HG03064 (cell line): ENCODE data around the gene SPG11.
A peak's percentile ranks its signal among the peaks of the same experiment; 100 is the strongest.
"Not testable (repeated sequence)": the region's sequence is repeated elsewhere in the genome, so short reads cannot be mapped to it uniquely, and the experiment has no call there.

Experiments
- ATAC-seq: cut with Tn5 transposase; IDR thresholded peaks from one replicate; pipeline ENCODE4 v1.9.1; 2021; ENCODE audit warnings: low read depth; ENCODE audit not compliant: unreplicated experiment

The SPG11 gene

DNA sequence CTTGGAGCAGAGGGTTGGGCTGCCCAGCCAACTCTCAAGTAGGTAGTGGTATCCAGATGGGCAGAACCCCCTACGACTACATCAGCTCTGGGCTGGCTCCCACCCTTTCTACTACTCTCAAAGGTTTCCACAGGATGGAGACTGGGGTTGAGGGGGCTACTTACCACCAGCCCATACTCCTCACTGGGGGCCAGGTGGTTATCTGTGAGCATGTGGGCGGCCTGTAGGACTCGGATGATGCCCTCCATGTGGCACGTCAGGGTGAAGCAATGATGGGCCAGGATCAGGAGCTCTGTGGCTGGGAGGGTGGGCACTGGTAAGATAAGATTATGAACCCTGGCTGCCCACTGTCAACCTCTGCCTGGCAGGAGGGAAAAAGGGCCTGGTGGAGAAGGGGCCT, 93.1 kb downstream of the SPG11 start:
- no peak for ATAC-seq

DNA sequence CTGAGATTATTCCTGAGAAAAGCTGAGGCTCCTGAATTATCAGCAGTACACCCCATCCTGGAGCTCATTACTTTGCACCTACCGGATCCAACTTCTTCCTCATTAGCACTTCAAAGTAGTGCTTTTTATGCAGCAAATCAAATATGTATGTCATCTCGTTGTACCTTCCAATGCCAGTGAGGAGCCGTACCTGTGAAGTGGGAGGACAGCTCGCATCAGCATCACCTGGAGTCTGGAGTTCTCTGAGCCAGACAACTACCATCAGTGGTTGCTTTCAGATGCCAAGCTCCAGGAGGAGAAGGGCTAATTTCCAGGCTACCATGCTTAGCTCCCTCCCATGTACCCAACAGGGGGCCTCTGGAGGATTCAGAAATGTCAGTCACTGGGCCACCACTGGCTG, 94.1 kb downstream of the SPG11 start:
- no peak for ATAC-seq

DNA sequence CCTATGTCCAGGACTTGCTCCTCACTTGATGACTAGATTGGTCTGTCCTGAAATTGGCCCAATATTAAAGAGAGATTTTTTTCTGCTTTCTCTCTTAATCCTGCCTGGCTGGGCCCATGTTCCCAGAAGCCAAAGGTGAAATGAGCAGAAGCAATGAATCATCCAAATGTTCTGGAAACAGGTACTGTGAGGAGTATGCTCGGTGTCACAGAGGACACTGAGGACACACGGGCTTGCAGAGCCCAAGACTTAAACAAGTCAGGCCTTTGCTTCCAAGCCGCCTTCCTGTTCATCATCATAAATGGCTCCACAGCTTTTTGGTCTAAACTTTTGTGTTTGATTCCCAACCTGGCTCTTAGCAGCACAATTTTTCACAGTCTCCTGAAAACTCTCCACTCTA, 95.1 kb downstream of the SPG11 start:
- ATAC-seq: no peak

DNA sequence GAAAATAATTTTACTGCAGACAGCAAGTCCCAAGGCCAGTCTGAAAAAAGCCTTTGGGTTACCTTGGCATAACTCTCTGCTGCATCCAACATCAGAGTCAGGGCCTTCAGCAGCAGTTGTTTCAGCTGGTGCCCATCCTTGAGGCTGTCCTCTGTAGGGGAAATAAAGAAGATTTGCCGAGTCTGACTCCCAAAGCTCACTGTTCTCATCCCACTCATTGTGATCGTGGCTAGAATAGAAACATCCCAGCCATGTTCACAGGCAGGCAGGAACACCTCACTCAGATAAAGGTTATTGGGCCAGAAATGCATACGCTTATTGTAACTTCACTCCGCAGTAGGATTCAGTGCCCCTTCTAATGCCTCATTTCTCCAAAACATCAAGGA, 97.3 kb downstream of the SPG11 start:
- no peak for ATAC-seq

DNA sequence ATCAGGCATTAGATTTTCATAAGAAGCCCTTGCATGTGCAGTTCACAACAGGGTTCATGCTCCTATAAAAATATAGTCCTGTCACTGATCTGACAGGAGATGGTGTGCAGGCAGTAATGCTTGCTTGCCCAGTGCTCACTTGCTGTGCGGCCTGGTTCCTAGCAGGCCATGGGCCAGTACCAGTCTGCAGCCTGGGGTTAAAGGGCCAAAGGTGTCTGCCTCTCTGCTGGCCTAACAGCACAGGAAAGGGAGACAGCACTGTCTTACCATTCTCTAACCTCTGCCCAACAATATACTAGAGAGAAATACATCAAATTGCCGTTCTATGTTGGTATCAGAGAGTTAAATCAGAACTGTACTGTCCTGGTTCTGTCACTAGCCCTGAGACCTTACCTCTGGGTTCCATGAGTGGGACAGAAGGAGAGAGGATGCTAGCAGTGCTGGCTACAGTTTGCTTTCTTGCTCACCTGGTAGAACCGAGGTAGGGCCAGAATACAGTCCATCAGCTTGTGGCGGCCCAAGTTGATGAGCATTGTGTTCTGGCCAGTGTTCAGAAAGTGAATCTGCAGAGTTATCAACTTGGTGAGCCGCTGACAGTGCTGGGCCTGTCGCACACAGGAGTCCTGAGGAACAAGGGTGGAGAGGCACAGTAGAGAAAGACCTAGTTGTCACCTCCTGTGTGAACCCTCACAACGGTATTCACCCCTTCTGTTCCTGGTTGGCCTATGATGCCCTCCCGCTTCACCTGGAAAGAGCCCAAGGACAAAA, 97.9 kb downstream of the SPG11 start:
- ATAC-seq: no peak

DNA sequence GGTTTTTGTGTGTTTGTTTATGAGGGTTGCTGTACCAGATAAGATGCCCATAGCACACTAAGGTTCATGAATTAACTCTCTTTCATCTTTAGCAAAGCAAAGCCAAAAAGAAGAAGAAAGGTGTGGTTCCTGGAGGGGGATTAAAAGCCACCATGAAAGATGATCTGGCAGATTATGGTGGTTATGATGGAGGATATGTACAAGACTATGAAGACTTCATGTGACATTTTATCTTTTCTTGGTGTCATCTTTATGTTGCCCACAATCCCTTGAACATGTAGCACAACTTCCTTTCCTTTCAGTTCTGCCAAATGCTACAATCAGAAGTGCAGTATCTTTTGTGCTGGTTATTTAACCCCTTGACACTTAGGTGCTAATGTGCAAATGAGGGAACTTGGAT, 102.5 kb downstream of the SPG11 start:
- not testable (repeated sequence) for ATAC-seq

DNA sequence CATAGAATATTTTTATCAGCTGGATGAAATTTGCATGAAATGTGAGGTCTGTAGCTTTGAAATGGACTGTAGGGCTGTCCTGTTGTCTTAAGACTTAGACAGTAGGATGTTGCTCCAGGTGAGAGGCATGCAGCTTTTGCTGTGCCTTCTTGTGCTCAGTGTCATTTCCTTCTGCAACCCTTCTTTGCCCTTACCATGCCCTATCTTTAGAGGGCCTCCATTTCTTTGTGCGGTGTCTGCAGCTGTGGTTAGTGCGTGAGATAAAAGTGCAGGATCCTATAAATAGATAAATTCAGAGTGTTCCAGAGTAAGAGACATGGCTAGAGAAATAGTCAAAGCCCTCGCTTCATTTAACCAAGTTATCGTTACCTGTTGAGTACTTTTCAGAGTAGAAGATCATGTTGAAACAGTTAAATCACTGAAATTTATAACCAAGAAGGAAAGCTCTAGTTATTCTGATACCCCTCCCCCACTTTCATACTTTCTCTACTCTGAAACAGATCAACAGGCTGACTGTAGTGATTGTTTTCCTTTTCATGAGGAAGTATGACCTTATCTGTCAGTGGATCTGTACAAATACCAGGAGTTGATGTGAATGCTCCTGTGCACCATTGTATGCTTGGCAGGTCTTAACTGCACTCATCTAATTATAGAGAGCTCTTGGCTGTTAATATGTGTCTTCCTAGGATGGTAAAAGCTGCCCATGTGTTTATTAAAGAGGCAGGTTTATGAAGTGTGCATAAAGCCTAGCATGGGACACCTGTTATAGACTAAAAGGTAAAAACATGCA, 108.3 kb downstream of the SPG11 start:
- ATAC-seq: no peak

DNA sequence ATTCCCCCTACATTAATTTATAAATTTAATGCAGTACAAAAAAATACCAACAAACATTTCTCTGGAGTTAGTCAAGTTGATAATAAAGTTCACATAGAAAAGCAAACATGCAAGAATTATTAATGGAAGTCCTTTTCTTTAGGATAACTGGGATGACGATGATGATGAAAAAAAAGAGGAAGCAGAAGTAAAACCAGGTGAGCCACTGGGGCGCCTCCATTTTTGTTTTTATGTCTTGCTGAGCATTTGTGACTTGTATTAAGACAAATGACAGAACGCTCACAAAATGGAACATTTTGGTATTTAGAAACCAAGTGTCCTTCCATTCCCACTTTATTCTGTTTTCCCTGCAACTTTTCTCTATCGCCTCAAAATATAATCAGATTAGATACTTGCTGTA, 112.7 kb downstream of the SPG11 start:
- no peak for ATAC-seq

DNA sequence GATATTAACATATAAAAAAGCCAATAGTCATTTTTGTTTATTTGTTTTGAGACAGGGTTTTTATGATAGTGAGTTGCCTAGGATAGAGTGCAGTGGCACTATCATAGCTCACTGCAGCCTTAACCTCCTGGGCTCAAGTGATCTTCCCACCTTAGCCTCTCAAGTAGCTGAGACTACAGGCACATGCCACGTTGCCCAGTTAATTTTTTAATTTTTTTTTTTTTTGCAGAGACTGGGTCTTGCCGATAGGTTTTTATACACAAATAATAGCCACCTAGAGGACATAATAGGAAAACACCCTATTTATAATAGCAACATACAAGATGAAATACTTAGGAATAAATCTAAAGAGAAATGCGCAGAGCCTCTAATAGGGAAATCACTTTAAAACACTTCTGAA, 113.2 kb downstream of the SPG11 start:
- ATAC-seq: no peak

DNA sequence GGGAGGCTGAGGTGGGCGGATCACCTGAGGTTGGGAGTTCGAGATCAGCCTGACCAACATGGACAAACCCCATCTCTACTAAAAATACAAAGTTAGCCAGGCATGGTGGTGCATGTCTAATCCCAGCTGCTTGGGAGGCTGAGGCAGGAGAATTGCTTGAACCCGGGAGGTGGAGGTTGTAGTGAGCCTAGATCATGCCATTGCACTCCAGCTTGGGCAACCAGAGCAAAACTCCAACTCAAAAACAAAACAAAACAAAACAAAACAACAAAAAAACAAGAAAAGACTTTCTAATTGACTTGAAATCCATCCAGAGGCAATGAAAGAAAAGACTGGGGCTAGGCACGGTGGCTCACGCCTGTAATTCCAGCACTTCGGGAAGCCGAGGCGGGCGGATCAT, 114.3 kb downstream of the SPG11 start:
- not testable (repeated sequence) for ATAC-seq

DNA sequence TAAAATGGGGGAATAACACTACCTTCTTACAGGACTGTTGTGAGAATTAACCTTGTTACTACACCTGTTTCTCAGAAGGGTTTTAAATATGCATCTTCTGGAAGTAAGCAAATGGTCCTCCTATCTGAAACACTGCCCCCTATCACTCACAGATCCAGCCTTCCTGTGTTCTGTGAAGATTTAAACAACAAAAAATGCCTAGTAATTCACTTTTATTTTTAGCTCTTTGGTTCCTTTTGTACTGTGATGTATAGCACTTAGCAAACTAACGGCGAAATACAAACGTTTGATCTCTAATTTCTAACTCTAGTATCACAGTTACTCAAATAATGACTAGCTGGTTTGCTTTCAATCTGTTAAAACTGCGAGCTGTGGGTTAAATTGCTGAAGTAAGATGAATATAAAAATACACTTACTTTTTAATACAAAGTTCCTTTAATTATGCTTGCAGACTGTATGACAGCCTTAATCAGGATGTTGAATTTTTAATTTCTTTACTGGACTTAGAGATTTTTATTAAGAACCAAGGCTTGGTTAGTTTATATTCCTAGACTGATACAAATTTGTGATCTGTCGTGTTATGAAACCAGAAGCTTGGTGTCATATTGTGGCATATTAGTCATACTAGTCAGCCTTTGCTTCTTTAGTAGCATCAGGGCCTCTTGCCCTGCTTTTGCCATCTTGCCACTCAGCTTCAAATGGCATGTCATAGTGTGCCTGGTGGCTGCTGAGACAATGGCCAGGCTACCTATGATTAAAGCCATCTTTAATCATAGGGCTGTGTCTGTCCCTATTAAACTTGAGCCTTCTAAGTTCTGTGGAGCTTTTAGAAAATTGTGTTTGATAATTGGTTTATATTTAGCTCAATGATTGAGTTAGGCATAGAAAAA, 117.3 kb downstream of the SPG11 start:
- no peak for ATAC-seq

DNA sequence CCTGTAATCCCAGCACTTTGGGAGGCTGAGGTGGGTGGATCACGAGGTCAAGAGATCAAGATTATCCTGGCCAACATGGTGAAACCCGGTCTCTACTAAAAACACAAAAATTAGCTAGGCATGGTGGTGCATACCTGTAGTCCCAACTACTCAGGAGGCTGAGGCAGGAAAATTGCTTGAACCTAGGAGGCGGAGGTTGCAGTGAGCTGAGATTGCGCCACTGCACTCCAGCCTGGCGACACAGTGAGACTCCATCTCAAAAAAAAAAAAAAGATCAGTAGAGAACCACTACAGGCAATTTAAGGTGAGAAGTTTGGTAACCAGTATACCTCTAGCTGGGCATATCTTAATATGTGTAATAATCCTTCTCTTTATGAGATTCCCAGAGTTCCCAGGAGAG, 118.7 kb downstream of the SPG11 start:
- ATAC-seq: not testable (repeated sequence)

DNA sequence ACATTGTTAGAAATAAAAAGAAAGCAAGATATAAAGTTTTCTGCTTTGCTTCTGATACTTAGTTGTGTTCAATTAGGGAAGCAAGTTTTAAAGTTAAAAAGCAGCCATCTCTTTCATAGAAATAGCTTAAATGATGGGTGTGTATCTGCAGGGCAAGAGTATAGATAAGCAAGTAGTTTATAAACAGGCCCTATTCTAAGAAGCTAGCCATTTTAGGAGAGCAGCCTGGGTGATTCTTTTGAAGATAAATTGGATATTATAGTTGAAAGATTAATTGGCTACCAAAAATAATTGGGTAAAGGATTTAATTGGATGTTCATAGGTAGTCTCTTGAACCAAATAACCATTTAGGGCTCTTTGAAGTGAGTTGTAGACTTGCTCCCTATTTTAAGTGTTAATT, 120.9 kb downstream of the SPG11 start:
- ATAC-seq: no peak

DNA sequence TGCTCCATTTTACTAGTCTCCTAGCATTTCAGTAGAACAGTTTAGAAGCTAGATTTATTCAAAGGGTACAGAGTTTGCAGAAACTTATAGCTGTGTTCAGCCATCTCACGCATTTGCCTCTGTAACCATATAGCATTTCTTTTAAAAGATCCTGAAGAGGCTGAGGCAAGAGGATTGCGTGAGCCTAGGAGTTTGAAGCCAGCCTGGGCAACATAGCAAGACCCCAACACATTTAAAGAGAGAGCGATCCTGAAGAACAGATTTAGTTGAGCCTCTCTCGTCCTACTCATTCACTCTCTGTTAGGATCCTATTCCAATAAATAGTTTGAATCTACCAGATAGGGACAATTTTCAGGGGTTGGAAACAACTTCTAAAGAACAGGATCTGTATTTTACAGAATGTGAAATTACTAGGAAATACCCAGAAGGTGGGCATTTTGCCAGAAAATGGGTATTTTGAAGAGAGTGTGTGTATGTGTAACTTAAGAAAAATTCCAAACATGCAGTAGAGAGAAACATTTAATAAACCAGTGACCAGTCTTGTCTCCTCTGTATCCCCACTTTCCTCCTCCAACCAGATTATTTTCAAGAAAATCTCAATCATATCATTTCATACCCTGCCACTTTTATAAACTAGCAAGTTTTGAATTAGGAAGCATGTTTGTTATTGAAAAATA, 122.0 kb downstream of the SPG11 start:
- ATAC-seq: no peak

DNA sequence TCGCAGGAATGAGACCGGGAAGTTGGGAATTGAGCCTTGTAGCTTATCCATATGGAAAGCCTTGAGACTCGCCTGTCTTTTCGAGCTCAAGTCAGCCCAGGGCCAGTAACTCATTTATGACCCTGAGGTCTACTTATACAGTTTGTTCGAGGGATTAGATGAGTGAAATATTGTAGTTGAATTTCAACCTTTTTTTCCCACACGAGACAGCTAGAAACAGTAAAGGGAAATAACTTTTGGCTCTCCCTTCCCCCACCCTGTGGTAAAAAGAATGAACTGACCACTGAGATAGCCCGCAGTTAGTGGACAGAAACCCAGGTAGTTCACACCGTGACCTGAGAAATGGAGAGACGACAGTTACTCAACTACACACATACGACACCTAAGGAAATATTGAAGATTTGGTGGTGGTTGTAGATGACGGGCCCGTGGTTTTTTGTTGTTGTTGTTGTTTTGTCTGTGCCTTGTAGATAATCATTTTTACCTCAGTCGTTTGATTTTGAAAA, 125.7 kb downstream of the SPG11 start:
- ATAC-seq: no peak

DNA sequence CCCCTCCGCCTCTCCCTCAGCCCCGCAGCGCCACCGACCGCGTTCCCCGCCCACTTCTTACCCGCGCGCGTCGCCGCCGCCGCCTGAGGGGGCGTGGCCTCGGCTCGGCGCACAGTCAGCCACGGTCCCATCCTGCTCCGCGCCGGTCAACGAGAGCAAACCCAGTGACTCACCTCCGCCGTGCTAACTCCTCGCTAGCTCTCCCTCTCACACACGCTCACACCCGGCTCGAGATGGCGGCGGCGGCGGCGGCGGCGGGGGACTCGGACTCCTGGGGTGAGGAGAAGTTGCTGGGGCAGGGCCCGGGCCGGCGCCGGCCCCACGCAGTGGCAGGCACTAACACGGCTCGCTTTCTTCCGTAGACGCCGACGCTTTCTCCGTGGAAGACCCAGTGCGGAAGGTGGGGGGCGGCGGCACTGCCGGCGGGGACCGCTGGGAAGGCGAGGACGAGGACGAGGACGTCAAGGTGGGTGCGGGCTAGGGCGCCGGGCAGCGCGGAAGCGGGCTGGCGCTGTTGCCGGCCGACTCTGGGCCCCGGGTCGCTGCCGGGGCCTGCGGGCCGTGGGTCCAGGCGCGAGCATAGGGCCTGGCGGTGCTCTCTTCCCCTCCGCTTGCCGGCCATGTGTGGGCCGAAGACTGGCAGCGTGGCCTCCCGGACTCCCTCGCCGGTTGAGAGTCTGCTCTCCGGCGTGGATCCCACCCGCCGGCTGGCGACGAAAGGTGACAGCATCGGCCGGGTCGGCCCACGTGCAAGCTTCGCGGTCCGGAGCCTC, 126.3 kb downstream of the SPG11 start, which contains the start of gene EIF3J:
TSS of gene EIF3J (plus strand) at position 186 of the 773 bp plus-strand sequence. CDS start at position 234, 48 bp downstream.
- ATAC-seq: peak; percentile 75

DNA sequence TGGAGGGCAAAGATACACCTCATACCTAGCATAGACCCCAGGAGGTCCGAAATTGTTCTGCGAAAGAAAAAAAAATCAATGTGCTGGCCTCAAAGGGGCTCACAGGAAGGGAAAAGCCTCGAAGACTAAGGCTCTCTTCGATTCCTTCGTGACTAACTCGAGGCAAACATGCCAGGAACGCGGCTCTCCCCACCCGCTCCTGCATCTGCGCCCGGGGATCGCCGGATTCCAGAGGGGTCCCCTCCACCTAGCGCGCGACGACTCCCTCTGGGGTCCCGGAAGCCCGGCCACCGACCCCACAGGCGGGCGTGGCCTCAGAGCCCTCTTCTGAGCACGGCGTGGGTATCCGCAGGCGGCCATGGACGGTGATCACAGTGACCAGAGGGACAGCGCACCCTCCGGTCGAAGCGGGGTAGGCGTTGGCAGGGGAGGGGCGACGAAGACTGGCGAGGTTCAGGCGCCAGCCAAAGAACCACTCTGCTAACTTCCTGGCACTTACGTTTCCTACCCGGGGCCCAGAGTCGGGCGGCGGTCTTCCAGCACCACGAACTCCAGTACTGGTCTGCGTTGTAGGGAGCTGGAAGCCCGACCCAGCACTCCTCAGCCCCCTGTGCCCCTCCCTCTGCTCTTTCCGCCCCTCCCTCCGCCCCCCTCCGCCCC, 127.0 kb downstream of the SPG11 start:
- peak; percentile 55 for ATAC-seq

DNA sequence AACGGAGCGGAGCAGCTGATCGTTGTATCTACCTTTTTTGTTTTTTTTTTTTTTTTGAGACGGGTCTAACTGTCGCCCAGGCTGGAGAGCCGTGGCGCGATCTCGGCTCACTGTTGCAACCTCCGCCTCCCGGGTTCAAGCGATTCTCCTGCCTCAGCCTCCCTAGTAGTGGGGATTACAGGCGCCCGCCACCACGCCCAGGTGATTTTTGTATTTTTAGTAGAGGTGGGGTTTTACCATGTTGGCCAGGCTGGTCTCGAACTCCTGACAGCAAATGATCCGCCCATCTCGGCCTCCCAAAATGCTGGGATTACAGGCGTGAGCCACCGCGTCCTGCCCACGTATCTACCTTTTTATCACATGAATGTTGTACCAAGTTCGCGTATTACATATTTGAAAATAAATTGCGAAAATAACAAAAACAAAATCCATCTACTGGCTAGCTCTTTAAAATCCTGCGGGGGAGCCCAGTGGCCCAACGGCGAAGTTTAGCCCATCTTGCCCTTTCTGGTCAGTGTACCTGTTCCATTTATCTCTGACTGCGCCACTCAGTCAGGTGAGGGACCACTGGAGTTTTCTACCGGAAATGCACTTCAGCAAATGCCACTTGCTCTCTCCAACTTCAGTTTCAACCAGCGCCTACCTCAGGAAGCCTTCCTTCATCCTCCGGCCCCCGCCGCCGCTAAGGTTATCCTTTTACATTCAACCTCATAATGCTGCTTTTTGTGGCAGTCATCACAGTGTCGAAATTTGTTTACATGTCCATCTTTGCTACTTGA, 127.8 kb downstream of the SPG11 start:
- ATAC-seq: no peak
